IMR-90 (cell line): ENCODE data around the gene CDCP1. TPM values are rescaled to one million over a fixed set of nuclear protein-coding genes. Genes with fewer than 3 reads are reported as not detected.

Experiments
- ATAC-seq: fragments of 200-7000 bp; cut with Tn5 transposase; 2 replicates; pipeline ENCODE4 v1.9.1; 2020; ENCODE audit warnings: low read depth, mild to moderate bottlenecking, moderate library complexity
- BruUV-seq: library from RNA; stranded (reverse); fragments of 400-500 nt; replicated peaks from 2 replicates; lab custom pipeline; 2021; lab: Mats Ljungman, UMichigan
- CTCF ChIA-PET: fragments of 300-600 bp; formaldehyde crosslinking; extraction: SDS; loops from one replicate; lab custom pipeline; 2021; ENCODE audit warnings: antibody characterized with exemption; lab: Yijun Ruan, JAX
- POLR2A ChIA-PET: fragments of 300-600 bp; sonication (Branson Sonifier 250); formaldehyde crosslinking; loops from one replicate; lab custom pipeline; 2022; ENCODE audit warnings: antibody characterized with exemption; ENCODE audit not compliant: unreplicated experiment; lab: Charles Lee
- DNase-seq: peaks from one replicate; pipeline ENCODE4 v3.0.0; 2013
- H2AFZ ChIP-seq: replicated peaks from 2 replicates; pipeline ENCODE3; 2013; ENCODE audit warnings: low read length, mild to moderate bottlenecking; ENCODE audit not compliant: poor library complexity
- H2AK5ac ChIP-seq: 2 replicates; pipeline ENCODE4 v1.6.1; 2013; ENCODE audit warnings: low read depth, low read length, inconsistent platforms
- H2AK9ac ChIP-seq: replicated peaks from 2 replicates; pipeline ENCODE3; 2013; ENCODE audit warnings: mild to moderate bottlenecking, low read depth, low read length, moderate library complexity; ENCODE audit not compliant: poor library complexity
- H2BK120ac ChIP-seq: 2 replicates; pipeline ENCODE4 v1.6.1; 2013; ENCODE audit warnings: low read depth, low read length, inconsistent platforms
- H2BK15ac ChIP-seq: 3 replicates; pipeline ENCODE4 v1.6.1; 2013; ENCODE audit warnings: low read depth, low read length, inconsistent platforms
- H2BK20ac ChIP-seq: 2 replicates; pipeline ENCODE4 v1.6.1; 2013; ENCODE audit warnings: low read depth, mild to moderate bottlenecking, inconsistent platforms, low read length, moderate library complexity
- H2BK5ac ChIP-seq: 2 replicates; pipeline ENCODE4 v1.6.1; 2013; ENCODE audit warnings: mild to moderate bottlenecking, low read depth, low read length, inconsistent platforms; ENCODE audit not compliant: poor library complexity, severe bottlenecking
- H3K14ac ChIP-seq: replicated peaks from 2 replicates; pipeline ENCODE4 v1.6.1; 2013; ENCODE audit warnings: low read depth, low read length, inconsistent platforms
- H3K18ac ChIP-seq: 2 replicates; pipeline ENCODE4 v1.6.1; 2013; ENCODE audit warnings: low read depth, low read length, control low read depth
- H3K23ac ChIP-seq: 2 replicates; pipeline ENCODE4 v1.6.1; 2013; ENCODE audit warnings: low read depth, low read length, inconsistent platforms
- H3K27ac ChIP-seq: 2 replicates; pipeline ENCODE4 v1.5.1; 2013; ENCODE audit warnings: mild to moderate bottlenecking, control low read depth, low read length; ENCODE audit not compliant: insufficient read depth
- H3K27me3 ChIP-seq: 2 replicates; pipeline ENCODE4 v1.6.1; 2013; ENCODE audit warnings: low read length; ENCODE audit not compliant: control insufficient read depth, insufficient read depth
- H3K36me3 ChIP-seq: 2 replicates; pipeline ENCODE4 v1.6.1; 2013; ENCODE audit warnings: low read length, mixed read lengths; ENCODE audit not compliant: control insufficient read depth, insufficient read depth
- H3K4ac ChIP-seq: 2 replicates; pipeline ENCODE4 v1.6.1; 2013; ENCODE audit warnings: low read depth, low read length, inconsistent platforms
- H3K4me1 ChIP-seq: 2 replicates; pipeline ENCODE4 v1.6.1; 2013; ENCODE audit warnings: low read length, mixed read lengths; ENCODE audit not compliant: control insufficient read depth, insufficient read depth
- H3K4me2 ChIP-seq: 2 replicates; pipeline ENCODE4 v1.6.1; 2013; ENCODE audit warnings: low read depth, mild to moderate bottlenecking, control low read depth, low read length, moderate library complexity
- H3K4me3 ChIP-seq: 2 replicates; pipeline ENCODE4 v1.5.1; 2013; ENCODE audit warnings: low read depth, mild to moderate bottlenecking, control low read depth, low read length, moderate library complexity; ENCODE audit not compliant: insufficient read depth
- H3K56ac ChIP-seq: 2 replicates; pipeline ENCODE4 v1.6.1; 2013; ENCODE audit warnings: low read length, inconsistent platforms; ENCODE audit not compliant: insufficient read depth; ENCODE audit errors: extremely low read depth
- H3K79me1 ChIP-seq, 2 experiments: 2 replicates each; pipeline ENCODE4 v1.6.1; 2013; ENCODE audit warnings: low read length in 2 of 2, inconsistent platforms in 1 of 2, low read depth in 1 of 2
- H3K9ac ChIP-seq: 2 replicates; pipeline ENCODE4 v1.6.1; 2013; ENCODE audit warnings: low read depth, low read length, control low read depth
- H3K9me1 ChIP-seq: 2 replicates; pipeline ENCODE4 v1.6.1; 2013; ENCODE audit warnings: low read length, inconsistent platforms; ENCODE audit not compliant: insufficient read depth
- H3K9me3 ChIP-seq: 2 replicates; pipeline ENCODE4 v1.6.1; 2013; ENCODE audit warnings: low read length; ENCODE audit not compliant: control insufficient read depth, insufficient read depth
- H4K20me1 ChIP-seq: 2 replicates; pipeline ENCODE4 v1.6.1; 2013; ENCODE audit warnings: low read length, inconsistent platforms; ENCODE audit not compliant: insufficient read depth
- H4K5ac ChIP-seq: 2 replicates; pipeline ENCODE4 v1.6.1; 2013; ENCODE audit warnings: mild to moderate bottlenecking, low read depth, low read length, control low read depth
- H4K8ac ChIP-seq, 2 experiments: 2 replicates each; pipeline ENCODE4 v1.6.1; 2013; ENCODE audit warnings: low read depth in 2 of 2, low read length in 2 of 2, control low read depth in 1 of 2, inconsistent platforms in 1 of 2
- H4K91ac ChIP-seq: 2 replicates; pipeline ENCODE4 v1.6.1; 2013; ENCODE audit warnings: low read depth, low read length, inconsistent platforms; ENCODE audit not compliant: insufficient read depth
- CEBPB ChIP-seq: IDR thresholded peaks from 2 replicates; pipeline ENCODE4 v1.6.1; 2012; ENCODE audit warnings: low read depth, low read length, improper control_type of control experiment
- FOS ChIP-seq: fragments of 150-350 bp; IDR thresholded peaks from 2 replicates; pipeline ENCODE4 v1.6.1; 2016; ENCODE audit warnings: low read depth, low read length
- MAZ ChIP-seq: IDR thresholded peaks from 2 replicates; pipeline ENCODE4 v1.6.1; 2012; ENCODE audit warnings: low read depth, mild to moderate bottlenecking, low read length, improper control_type of control experiment, moderate library complexity, borderline replicate concordance
- MXI1 ChIP-seq: IDR thresholded peaks from 2 replicates; pipeline ENCODE4 v1.6.1; 2012; ENCODE audit warnings: low read depth, mild to moderate bottlenecking, low read length, moderate library complexity, borderline replicate concordance
- POLR2A ChIP-seq: IDR thresholded peaks from 2 replicates; pipeline ENCODE4 v1.6.1; 2012; ENCODE audit warnings: mild to moderate bottlenecking, low read depth, low read length
- WGBS, 2 experiments: methylation state at CpG; one replicate each; pipeline versions ENCODE4 v1.1.5 to v1.1.7; 2013; ENCODE audit warnings: missing lambda C conversion rate in 2 of 2; ENCODE audit not compliant: insufficient read length in 1 of 2; ENCODE audit errors: extremely low coverage in 2 of 2; 5-methylcytosine and 5-hydroxymethylcytosine counted together
- dilution Hi-C: fragments of 300-500 bp; cut with HindIII; formaldehyde crosslinking; loops from one replicate; pipeline ENCODE4 v1.14.3; 2018; ENCODE audit warnings: low sequenced_read_pairs; ENCODE audit not compliant: unreplicated experiment
- in situ Hi-C: fragments of 300-500 bp; cut with MboI; formaldehyde crosslinking; loops from 3 replicates; pipeline ENCODE4 v1.14.3; 2019; ENCODE audit warnings: low sequenced_read_pairs, inconsistent platforms, mixed read lengths
- intact Hi-C: fragments of 100-400 bp; cut with micrococcal nuclease; formaldehyde crosslinking; loops from 2 replicates; pipeline ENCODE4 v1.10.0; 2022
- polyA plus RNA-seq, 3 experiments: library from polyadenylated mRNA; depleted of rRNA; stranded (reverse); fragments of >200 nt; gene quantifications; 2 replicates each; pipeline ENCODE4 v1.2.3, GENCODE V29; 2012; ENCODE audit warnings: low replicate concordance in 1 of 3
- total RNA-seq: library from RNA; depleted of rRNA; stranded (reverse); fragments of >200 nt; gene quantifications from 2 replicates; pipeline ENCODE4 v1.2.3, GENCODE V29; 2012
- TF ChIP-seq, protein P1 (sequence below): fragments of 150-350 bp; IDR thresholded peaks from 2 replicates; pipeline ENCODE4 v1.6.1; 2016; ENCODE audit warnings: low read depth, mild to moderate bottlenecking, low read length, moderate library complexity, borderline replicate concordance
- TF ChIP-seq, protein P2 (sequence below): conservative IDR thresholded peaks from 2 replicates; pipeline ENCODE4 v1.5.1; 2012; ENCODE audit warnings: mild to moderate bottlenecking, low read depth, low read length, improper control_type of control experiment

Gene CDCP1
- total and polyA plus RNA-seq, 2 of the 4 experiments (the other 2 are of a cell fraction) = 2.5 to 3.8 TPM

DNA sequence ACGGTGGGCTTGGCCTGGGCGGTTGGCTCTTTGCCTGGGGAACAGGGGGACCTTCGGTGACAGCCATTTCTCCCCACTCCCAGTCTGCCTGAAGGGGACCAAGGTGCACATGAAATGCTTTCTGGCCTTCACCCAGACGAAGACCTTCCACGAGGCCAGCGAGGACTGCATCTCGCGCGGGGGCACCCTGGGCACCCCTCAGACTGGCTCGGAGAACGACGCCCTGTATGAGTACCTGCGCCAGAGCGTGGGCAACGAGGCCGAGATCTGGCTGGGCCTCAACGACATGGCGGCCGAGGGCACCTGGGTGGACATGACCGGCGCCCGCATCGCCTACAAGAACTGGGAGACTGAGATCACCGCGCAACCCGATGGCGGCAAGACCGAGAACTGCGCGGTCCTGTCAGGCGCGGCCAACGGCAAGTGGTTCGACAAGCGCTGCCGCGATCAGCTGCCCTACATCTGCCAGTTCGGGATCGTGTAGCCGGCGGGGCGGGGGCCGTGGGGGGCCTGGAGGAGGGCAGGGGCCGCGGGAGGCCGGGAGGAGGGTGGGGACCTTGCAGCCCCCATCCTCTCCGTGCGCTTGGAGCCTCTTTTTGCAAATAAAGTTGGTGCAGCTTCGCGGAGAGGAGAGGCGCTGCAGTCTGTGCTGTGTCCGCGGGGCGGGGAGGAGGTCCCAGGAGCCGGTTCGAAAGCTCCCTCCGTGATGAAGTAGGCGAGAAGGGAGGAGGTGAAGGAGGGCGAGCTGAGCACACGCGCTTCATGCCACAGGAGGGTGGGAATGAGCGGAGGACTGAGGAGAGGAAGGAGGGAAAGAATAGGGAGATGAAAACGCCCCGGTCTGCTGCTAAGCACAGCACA lies 110.5 kb downstream of the CDCP1 start:
- Histone ChIP-seq H3K79me1 (no peaks in the 10 kb centered on the region), H2BK15ac (peak overlapping the region; percentile 43; the same call in 2 of the 3 replicates), H2AK9ac (peak overlapping the region; percentile 80), H3K23ac (peak overlapping the region; percentile 15; the same call in 1 of the 2 replicates), H4K5ac (no peak overlapping the region), H3K4me2 (peak overlapping the region; percentile 62), H3K9ac (peak overlapping the region; percentile 12), H2AK5ac (peak overlapping the region; percentile 39; the same call in 1 of the 2 replicates), H4K20me1 (no peaks in the 10 kb centered on the region), H2BK5ac (no peak overlapping the region), H4K8ac (peak overlapping the region; percentile 21 to 58; a peak in 3 of 4 replicates), H4K91ac (peak overlapping the region; percentile 67), H3K9me3 (no peaks in the 10 kb centered on the region), H2BK20ac (0 out of 2 replicates have a peak overlapping the region, but pooled peaks have one; percentile 35), H3K56ac (no peak overlapping the region), H3K36me3 (no peaks in the 10 kb centered on the region), H2BK120ac (peak overlapping the region; percentile 70), H3K4ac (peak overlapping the region; percentile 17; the same call in 1 of the 2 replicates), H3K14ac (peak overlapping the region; percentile 53; the same call in 1 of the 2 replicates), H3K9me1 (no peaks in the 10 kb centered on the region), H2AFZ (peak overlapping the region; percentile 95), H3K27ac (no peak overlapping the region), H3K18ac (peak overlapping the region; percentile 6; the same call in 1 of the 2 replicates), H3K4me1 (peaks cover 9% of the 10 kb centered on the region; the same call in 1 of the 2 replicates), H3K4me3 (peak overlapping the region; percentile 29), H3K27me3 (no peaks in the 10 kb centered on the region)
- DNase-seq (peak; percentile 35), ATAC-seq (peak; percentile 65)
- dilution Hi-C loops = loop anchor here (25.0 kb wide), 1 partner anchor 477 kb away; no protein-coding TSS in a partner anchor
- intact Hi-C loops = loop anchor here (2.0 to 10.0 kb wide), 3 partner anchors 501 to 1047 kb away; no protein-coding TSS in a partner anchor
- ChIA-PET CTCF (interaction anchor here (0.6 to 3.5 kb wide), 4 partner anchors 56 to 624 kb away, joined by 3 to 21 read pairs (median 5); no protein-coding TSS in a partner anchor), POLR2A (no interaction called here)
- BruUV-seq = no TSS peak
- no peak for TF ChIP-seq CEBPB
- TF ChIP-seq, protein P1, sequence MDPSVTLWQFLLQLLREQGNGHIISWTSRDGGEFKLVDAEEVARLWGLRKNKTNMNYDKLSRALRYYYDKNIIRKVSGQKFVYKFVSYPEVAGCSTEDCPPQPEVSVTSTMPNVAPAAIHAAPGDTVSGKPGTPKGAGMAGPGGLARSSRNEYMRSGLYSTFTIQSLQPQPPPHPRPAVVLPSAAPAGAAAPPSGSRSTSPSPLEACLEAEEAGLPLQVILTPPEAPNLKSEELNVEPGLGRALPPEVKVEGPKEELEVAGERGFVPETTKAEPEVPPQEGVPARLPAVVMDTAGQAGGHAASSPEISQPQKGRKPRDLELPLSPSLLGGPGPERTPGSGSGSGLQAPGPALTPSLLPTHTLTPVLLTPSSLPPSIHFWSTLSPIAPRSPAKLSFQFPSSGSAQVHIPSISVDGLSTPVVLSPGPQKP = no peak
- TF ChIP-seq MAZ = no peak; the same call in 1 of the 2 replicates
- TF ChIP-seq MXI1 = no peak
- TF ChIP-seq FOS = no peak
- TF ChIP-seq, protein P2, sequence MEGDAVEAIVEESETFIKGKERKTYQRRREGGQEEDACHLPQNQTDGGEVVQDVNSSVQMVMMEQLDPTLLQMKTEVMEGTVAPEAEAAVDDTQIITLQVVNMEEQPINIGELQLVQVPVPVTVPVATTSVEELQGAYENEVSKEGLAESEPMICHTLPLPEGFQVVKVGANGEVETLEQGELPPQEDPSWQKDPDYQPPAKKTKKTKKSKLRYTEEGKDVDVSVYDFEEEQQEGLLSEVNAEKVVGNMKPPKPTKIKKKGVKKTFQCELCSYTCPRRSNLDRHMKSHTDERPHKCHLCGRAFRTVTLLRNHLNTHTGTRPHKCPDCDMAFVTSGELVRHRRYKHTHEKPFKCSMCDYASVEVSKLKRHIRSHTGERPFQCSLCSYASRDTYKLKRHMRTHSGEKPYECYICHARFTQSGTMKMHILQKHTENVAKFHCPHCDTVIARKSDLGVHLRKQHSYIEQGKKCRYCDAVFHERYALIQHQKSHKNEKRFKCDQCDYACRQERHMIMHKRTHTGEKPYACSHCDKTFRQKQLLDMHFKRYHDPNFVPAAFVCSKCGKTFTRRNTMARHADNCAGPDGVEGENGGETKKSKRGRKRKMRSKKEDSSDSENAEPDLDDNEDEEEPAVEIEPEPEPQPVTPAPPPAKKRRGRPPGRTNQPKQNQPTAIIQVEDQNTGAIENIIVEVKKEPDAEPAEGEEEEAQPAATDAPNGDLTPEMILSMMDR = 0 out of 2 replicates have a peak, but pooled peaks have one; percentile 6
- no peak for TF ChIP-seq POLR2A
- in situ Hi-C loops = loop anchor here (5.0 to 25.0 kb wide), 4 partner anchors 472 to 1052 kb away; no protein-coding TSS in a partner anchor
- 35% methylated on average over 25 of the region's 64 CpGs; no CpG with 5 or more reads in 1 of the 2 experiments for WGBS, 2 experiments
